GM12891 (cell line): ENCODE data around the gene MAP3K19.

Source experiments
- PAX5 ChIP-seq: IDR thresholded peaks from 2 replicates; pipeline ENCODE4 v1.6.1; 2011; ENCODE audit warnings: low read length, moderate library complexity, mild to moderate bottlenecking; ENCODE audit not compliant: insufficient read depth, severe bottlenecking
- POLR2A ChIP-seq: IDR thresholded peaks from 2 replicates; pipeline ENCODE4 v1.6.1; 2011; ENCODE audit warnings: low read depth, low read length, control low read depth
- POLR2AphosphoS5 ChIP-seq: IDR thresholded peaks from 2 replicates; pipeline ENCODE4 v1.6.1; 2011; ENCODE audit warnings: low read depth, low read length, control low read depth
- TAF1 ChIP-seq: IDR thresholded peaks from 2 replicates; pipeline ENCODE4 v1.6.1; 2011; ENCODE audit warnings: low read depth, low read length, control low read depth

GRCh38 chr2:135076556-135076955 lies 29.3 kb upstream of the MAP3K19 start:
- TF ChIP-seq POLR2A (no peak), POLR2AphosphoS5 (no peak), TAF1 (no peak), PAX5 (no peak)
